ENCODE measurements around the gene SLC16A1. TPM values are rescaled to one million over a fixed set of nuclear protein-coding genes. Genes with fewer than 3 reads are reported as not detected.

Gene SLC16A1
- total and polyA plus RNA-seq, 4 donors, result 28.3 to 87.3 (median 34.5) TPM

DNA sequence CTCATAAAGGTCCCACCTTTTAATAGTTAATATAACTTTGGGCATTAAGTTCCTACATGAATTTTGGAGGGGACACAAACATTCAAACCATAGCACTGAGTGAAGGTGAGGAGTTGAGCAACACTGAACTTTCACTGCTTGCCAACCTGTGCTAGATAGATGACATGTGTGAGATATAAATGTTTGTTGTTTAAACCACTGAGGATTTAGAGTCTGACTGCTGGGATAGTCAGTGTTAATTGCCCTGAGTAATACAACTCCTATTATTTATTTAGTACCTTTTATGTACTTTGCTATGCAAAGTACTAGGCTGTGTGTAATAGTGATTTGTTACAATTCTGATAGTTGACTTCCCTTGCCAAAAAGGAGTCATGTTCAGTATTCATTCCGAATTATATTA is 32.4 kb upstream of the SLC16A1 start:
- no peak for DNase-seq (ENCODE audit: low spot score)
- Histone ChIP-seq H3K36me3 (ENCODE audit: control insufficient read depth in 4 of 4, insufficient read depth in 3 of 4, low read depth in 1 of 4, low read length in 3 of 4) (no peaks in the 10 kb centered on the region), H3K27me3 (ENCODE audit: control insufficient read depth in 4 of 4, insufficient read depth in 4 of 4, low read length in 3 of 4) (no peaks in the 10 kb centered on the region), H3K27ac (ENCODE audit: low read depth in 1 of 2, low read length in 2 of 2) (peak overlapping the region; percentile 29 to 46), H3K9me3 (ENCODE audit: control insufficient read depth in 4 of 4, low read length in 3 of 4) (no peaks in the 10 kb centered on the region), H3K4me1 (ENCODE audit: control insufficient read depth in 4 of 4, insufficient read depth in 4 of 4, low read length in 3 of 4) (peaks cover 4 to 12% (median 6%) of the 10 kb centered on the region in 4 donors), H3K9ac (ENCODE audit: low read depth in 1 of 2, low read length in 2 of 2) (no peak overlapping the region), H3K4me3 (ENCODE audit: low read depth in 1 of 3, low read length in 3 of 3) (no peak overlapping the region)
- 25% methylated on average over 1 of the region's 1 CpG for WGBS
- TF ChIP-seq RAD21 (IDR thresholded peaks at IDR 0.05) (peak in 1 of 2 donors; percentile 11), TAF1 (conservative IDR thresholded peaks at IDR 0.05) (no peak), GABPA (IDR thresholded peaks at IDR 0.05 in 1 of 2, conservative IDR thresholded peaks at IDR 0.05 in 1 of 2) (no peak), NR2F2 (IDR thresholded peaks at IDR 0.05) (no peak), SP1 (IDR thresholded peaks at IDR 0.05) (no peak), RXRA (IDR thresholded peaks at IDR 0.05) (peak in 1 of 2 donors; percentile 58), EGR1 (IDR thresholded peaks at IDR 0.05; ENCODE audit: low read depth in 2 of 2) (no peak), HNF4A (conservative IDR thresholded peaks at IDR 0.05) (peak; percentile 13 to 65), HNF4G (IDR thresholded peaks at IDR 0.05) (no peak), JUND (IDR thresholded peaks at IDR 0.05) (peak in 1 of 2 donors; percentile 19), FOXA2 (IDR thresholded peaks at IDR 0.05) (no peak)
- TF ChIP-seq, protein P1, sequence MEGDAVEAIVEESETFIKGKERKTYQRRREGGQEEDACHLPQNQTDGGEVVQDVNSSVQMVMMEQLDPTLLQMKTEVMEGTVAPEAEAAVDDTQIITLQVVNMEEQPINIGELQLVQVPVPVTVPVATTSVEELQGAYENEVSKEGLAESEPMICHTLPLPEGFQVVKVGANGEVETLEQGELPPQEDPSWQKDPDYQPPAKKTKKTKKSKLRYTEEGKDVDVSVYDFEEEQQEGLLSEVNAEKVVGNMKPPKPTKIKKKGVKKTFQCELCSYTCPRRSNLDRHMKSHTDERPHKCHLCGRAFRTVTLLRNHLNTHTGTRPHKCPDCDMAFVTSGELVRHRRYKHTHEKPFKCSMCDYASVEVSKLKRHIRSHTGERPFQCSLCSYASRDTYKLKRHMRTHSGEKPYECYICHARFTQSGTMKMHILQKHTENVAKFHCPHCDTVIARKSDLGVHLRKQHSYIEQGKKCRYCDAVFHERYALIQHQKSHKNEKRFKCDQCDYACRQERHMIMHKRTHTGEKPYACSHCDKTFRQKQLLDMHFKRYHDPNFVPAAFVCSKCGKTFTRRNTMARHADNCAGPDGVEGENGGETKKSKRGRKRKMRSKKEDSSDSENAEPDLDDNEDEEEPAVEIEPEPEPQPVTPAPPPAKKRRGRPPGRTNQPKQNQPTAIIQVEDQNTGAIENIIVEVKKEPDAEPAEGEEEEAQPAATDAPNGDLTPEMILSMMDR (IDR thresholded peaks at IDR 0.05; ENCODE audit: low read depth, low read length, missing input control), result no peak
- TF ChIP-seq, protein P2, sequence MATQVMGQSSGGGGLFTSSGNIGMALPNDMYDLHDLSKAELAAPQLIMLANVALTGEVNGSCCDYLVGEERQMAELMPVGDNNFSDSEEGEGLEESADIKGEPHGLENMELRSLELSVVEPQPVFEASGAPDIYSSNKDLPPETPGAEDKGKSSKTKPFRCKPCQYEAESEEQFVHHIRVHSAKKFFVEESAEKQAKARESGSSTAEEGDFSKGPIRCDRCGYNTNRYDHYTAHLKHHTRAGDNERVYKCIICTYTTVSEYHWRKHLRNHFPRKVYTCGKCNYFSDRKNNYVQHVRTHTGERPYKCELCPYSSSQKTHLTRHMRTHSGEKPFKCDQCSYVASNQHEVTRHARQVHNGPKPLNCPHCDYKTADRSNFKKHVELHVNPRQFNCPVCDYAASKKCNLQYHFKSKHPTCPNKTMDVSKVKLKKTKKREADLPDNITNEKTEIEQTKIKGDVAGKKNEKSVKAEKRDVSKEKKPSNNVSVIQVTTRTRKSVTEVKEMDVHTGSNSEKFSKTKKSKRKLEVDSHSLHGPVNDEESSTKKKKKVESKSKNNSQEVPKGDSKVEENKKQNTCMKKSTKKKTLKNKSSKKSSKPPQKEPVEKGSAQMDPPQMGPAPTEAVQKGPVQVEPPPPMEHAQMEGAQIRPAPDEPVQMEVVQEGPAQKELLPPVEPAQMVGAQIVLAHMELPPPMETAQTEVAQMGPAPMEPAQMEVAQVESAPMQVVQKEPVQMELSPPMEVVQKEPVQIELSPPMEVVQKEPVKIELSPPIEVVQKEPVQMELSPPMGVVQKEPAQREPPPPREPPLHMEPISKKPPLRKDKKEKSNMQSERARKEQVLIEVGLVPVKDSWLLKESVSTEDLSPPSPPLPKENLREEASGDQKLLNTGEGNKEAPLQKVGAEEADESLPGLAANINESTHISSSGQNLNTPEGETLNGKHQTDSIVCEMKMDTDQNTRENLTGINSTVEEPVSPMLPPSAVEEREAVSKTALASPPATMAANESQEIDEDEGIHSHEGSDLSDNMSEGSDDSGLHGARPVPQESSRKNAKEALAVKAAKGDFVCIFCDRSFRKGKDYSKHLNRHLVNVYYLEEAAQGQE (IDR thresholded peaks at IDR 0.05), result no peak
- TF ChIP-seq, protein P3, sequence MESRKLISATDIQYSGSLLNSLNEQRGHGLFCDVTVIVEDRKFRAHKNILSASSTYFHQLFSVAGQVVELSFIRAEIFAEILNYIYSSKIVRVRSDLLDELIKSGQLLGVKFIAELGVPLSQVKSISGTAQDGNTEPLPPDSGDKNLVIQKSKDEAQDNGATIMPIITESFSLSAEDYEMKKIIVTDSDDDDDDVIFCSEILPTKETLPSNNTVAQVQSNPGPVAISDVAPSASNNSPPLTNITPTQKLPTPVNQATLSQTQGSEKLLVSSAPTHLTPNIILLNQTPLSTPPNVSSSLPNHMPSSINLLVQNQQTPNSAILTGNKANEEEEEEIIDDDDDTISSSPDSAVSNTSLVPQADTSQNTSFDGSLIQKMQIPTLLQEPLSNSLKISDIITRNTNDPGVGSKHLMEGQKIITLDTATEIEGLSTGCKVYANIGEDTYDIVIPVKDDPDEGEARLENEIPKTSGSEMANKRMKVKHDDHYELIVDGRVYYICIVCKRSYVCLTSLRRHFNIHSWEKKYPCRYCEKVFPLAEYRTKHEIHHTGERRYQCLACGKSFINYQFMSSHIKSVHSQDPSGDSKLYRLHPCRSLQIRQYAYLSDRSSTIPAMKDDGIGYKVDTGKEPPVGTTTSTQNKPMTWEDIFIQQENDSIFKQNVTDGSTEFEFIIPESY (IDR thresholded peaks at IDR 0.05), result peak; percentile 20
- TF ChIP-seq, protein P4, sequence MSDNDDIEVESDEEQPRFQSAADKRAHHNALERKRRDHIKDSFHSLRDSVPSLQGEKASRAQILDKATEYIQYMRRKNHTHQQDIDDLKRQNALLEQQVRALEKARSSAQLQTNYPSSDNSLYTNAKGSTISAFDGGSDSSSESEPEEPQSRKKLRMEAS (IDR thresholded peaks at IDR 0.05), result peak; percentile 60

DNA sequence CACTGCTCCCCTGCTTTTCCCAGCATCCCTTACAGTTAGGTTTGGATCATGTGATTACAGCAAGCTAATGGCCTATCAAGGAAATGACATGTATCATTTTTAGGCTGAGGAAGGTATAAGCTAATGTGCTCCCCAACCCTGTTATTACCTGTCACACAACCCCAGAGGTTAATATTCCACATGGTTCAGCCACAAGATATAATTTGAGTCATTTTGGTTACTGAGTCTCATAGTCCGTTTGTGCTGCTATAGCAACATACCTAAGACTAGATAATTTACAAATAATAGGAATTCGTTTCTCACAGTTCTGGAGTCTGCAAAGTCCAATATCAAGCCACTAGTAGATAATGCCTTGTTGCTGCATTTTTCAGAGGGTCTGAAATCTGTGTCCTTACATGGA is 29.1 kb upstream of the SLC16A1 start:
- Histone ChIP-seq H3K9me3 (ENCODE audit: control insufficient read depth in 4 of 4, low read length in 3 of 4) (no peaks in the 10 kb centered on the region), H3K4me1 (ENCODE audit: control insufficient read depth in 4 of 4, insufficient read depth in 4 of 4, low read length in 3 of 4) (peaks cover 2 to 6% (median 4%) of the 10 kb centered on the region in 4 donors), H3K9ac (ENCODE audit: low read depth in 1 of 2, low read length in 2 of 2) (no peak overlapping the region), H3K27ac (ENCODE audit: low read depth in 1 of 2, low read length in 2 of 2) (no peak overlapping the region), H3K36me3 (ENCODE audit: control insufficient read depth in 4 of 4, insufficient read depth in 3 of 4, low read depth in 1 of 4, low read length in 3 of 4) (no peaks in the 10 kb centered on the region), H3K4me3 (ENCODE audit: low read depth in 1 of 3, low read length in 3 of 3) (no peak overlapping the region), H3K27me3 (ENCODE audit: control insufficient read depth in 4 of 4, insufficient read depth in 4 of 4, low read length in 3 of 4) (no peaks in the 10 kb centered on the region)
- TF ChIP-seq, protein P2 (IDR thresholded peaks at IDR 0.05), result no peak
- TF ChIP-seq EGR1 (IDR thresholded peaks at IDR 0.05; ENCODE audit: low read depth in 2 of 2), result no peak
- WGBS, result 86% methylated on average over 2 of the region's 2 CpGs
- no peak for DNase-seq (ENCODE audit: low spot score)
